IMR-90 (cell line): ENCODE measurements around the gene GRIK3. TPM values are rescaled to one million over a fixed set of nuclear protein-coding genes. Genes with fewer than 3 reads are reported as not detected.

ENCODE experiments used
- ATAC-seq: fragments of 200-7000 bp; cut with Tn5 transposase; 2 replicates; pipeline ENCODE4 v1.9.1; 2020; ENCODE audit warnings: low read depth, mild to moderate bottlenecking, moderate library complexity
- BruUV-seq: library from RNA; stranded (reverse); fragments of 400-500 nt; replicated peaks from 2 replicates; lab custom pipeline; 2021; lab: Mats Ljungman, UMichigan
- CTCF ChIA-PET: fragments of 300-600 bp; formaldehyde crosslinking; extraction: SDS; loops from one replicate; lab custom pipeline; 2021; ENCODE audit warnings: antibody characterized with exemption; lab: Yijun Ruan, JAX
- POLR2A ChIA-PET: fragments of 300-600 bp; sonication (Branson Sonifier 250); formaldehyde crosslinking; loops from one replicate; lab custom pipeline; 2022; ENCODE audit warnings: antibody characterized with exemption; ENCODE audit not compliant: unreplicated experiment; lab: Charles Lee
- DNase-seq: peaks from one replicate; pipeline ENCODE4 v3.0.0; 2013
- H2AFZ ChIP-seq: replicated peaks from 2 replicates; pipeline ENCODE3; 2013; ENCODE audit warnings: low read length, mild to moderate bottlenecking; ENCODE audit not compliant: poor library complexity
- H2AK5ac ChIP-seq: 2 replicates; pipeline ENCODE4 v1.6.1; 2013; ENCODE audit warnings: low read depth, low read length, inconsistent platforms
- H2AK9ac ChIP-seq: replicated peaks from 2 replicates; pipeline ENCODE3; 2013; ENCODE audit warnings: mild to moderate bottlenecking, low read depth, low read length, moderate library complexity; ENCODE audit not compliant: poor library complexity
- H2BK120ac ChIP-seq: 2 replicates; pipeline ENCODE4 v1.6.1; 2013; ENCODE audit warnings: low read depth, low read length, inconsistent platforms
- H2BK15ac ChIP-seq: 3 replicates; pipeline ENCODE4 v1.6.1; 2013; ENCODE audit warnings: low read depth, low read length, inconsistent platforms
- H2BK20ac ChIP-seq: 2 replicates; pipeline ENCODE4 v1.6.1; 2013; ENCODE audit warnings: low read depth, mild to moderate bottlenecking, inconsistent platforms, low read length, moderate library complexity
- H2BK5ac ChIP-seq: 2 replicates; pipeline ENCODE4 v1.6.1; 2013; ENCODE audit warnings: mild to moderate bottlenecking, low read depth, low read length, inconsistent platforms; ENCODE audit not compliant: poor library complexity, severe bottlenecking
- H3K14ac ChIP-seq: replicated peaks from 2 replicates; pipeline ENCODE4 v1.6.1; 2013; ENCODE audit warnings: low read depth, low read length, inconsistent platforms
- H3K18ac ChIP-seq: 2 replicates; pipeline ENCODE4 v1.6.1; 2013; ENCODE audit warnings: low read depth, low read length, control low read depth
- H3K23ac ChIP-seq: 2 replicates; pipeline ENCODE4 v1.6.1; 2013; ENCODE audit warnings: low read depth, low read length, inconsistent platforms
- H3K27ac ChIP-seq: 2 replicates; pipeline ENCODE4 v1.5.1; 2013; ENCODE audit warnings: mild to moderate bottlenecking, control low read depth, low read length; ENCODE audit not compliant: insufficient read depth
- H3K27me3 ChIP-seq: 2 replicates; pipeline ENCODE4 v1.6.1; 2013; ENCODE audit warnings: low read length; ENCODE audit not compliant: control insufficient read depth, insufficient read depth
- H3K36me3 ChIP-seq: 2 replicates; pipeline ENCODE4 v1.6.1; 2013; ENCODE audit warnings: low read length, mixed read lengths; ENCODE audit not compliant: control insufficient read depth, insufficient read depth
- H3K4ac ChIP-seq: 2 replicates; pipeline ENCODE4 v1.6.1; 2013; ENCODE audit warnings: low read depth, low read length, inconsistent platforms
- H3K4me1 ChIP-seq: 2 replicates; pipeline ENCODE4 v1.6.1; 2013; ENCODE audit warnings: low read length, mixed read lengths; ENCODE audit not compliant: control insufficient read depth, insufficient read depth
- H3K4me2 ChIP-seq: 2 replicates; pipeline ENCODE4 v1.6.1; 2013; ENCODE audit warnings: low read depth, mild to moderate bottlenecking, control low read depth, low read length, moderate library complexity
- H3K4me3 ChIP-seq: 2 replicates; pipeline ENCODE4 v1.5.1; 2013; ENCODE audit warnings: low read depth, mild to moderate bottlenecking, control low read depth, low read length, moderate library complexity; ENCODE audit not compliant: insufficient read depth
- H3K56ac ChIP-seq: 2 replicates; pipeline ENCODE4 v1.6.1; 2013; ENCODE audit warnings: low read length, inconsistent platforms; ENCODE audit not compliant: insufficient read depth; ENCODE audit errors: extremely low read depth
- H3K79me1 ChIP-seq, 2 experiments: 2 replicates each; pipeline ENCODE4 v1.6.1; 2013; ENCODE audit warnings: low read length in 2 of 2, inconsistent platforms in 1 of 2, low read depth in 1 of 2
- H3K9ac ChIP-seq: 2 replicates; pipeline ENCODE4 v1.6.1; 2013; ENCODE audit warnings: low read depth, low read length, control low read depth
- H3K9me1 ChIP-seq: 2 replicates; pipeline ENCODE4 v1.6.1; 2013; ENCODE audit warnings: low read length, inconsistent platforms; ENCODE audit not compliant: insufficient read depth
- H3K9me3 ChIP-seq: 2 replicates; pipeline ENCODE4 v1.6.1; 2013; ENCODE audit warnings: low read length; ENCODE audit not compliant: control insufficient read depth, insufficient read depth
- H4K20me1 ChIP-seq: 2 replicates; pipeline ENCODE4 v1.6.1; 2013; ENCODE audit warnings: low read length, inconsistent platforms; ENCODE audit not compliant: insufficient read depth
- H4K5ac ChIP-seq: 2 replicates; pipeline ENCODE4 v1.6.1; 2013; ENCODE audit warnings: mild to moderate bottlenecking, low read depth, low read length, control low read depth
- H4K8ac ChIP-seq, 2 experiments: 2 replicates each; pipeline ENCODE4 v1.6.1; 2013; ENCODE audit warnings: low read depth in 2 of 2, low read length in 2 of 2, control low read depth in 1 of 2, inconsistent platforms in 1 of 2
- H4K91ac ChIP-seq: 2 replicates; pipeline ENCODE4 v1.6.1; 2013; ENCODE audit warnings: low read depth, low read length, inconsistent platforms; ENCODE audit not compliant: insufficient read depth
- BHLHE40 ChIP-seq: fragments of 150-350 bp; IDR thresholded peaks from 2 replicates; pipeline ENCODE4 v1.6.1; 2016; ENCODE audit warnings: mild to moderate bottlenecking, low read depth, low read length
- MAFK ChIP-seq: IDR thresholded peaks from 2 replicates; pipeline ENCODE4 v1.6.1; 2012; ENCODE audit warnings: low read depth, low read length, improper control_type of control experiment
- NFE2L2 ChIP-seq: fragments of 150-350 bp; IDR thresholded peaks from 2 replicates; pipeline ENCODE4 v1.6.1; 2016; ENCODE audit warnings: low read depth, mild to moderate bottlenecking, low read length
- RAD21 ChIP-seq: IDR thresholded peaks from 2 replicates; pipeline ENCODE4 v1.6.1; 2012; ENCODE audit warnings: low read length, improper control_type of control experiment
- WGBS, 2 experiments: methylation state at CpG; one replicate each; pipeline versions ENCODE4 v1.1.5 to v1.1.7; 2013; ENCODE audit warnings: missing lambda C conversion rate in 2 of 2; ENCODE audit not compliant: insufficient read length in 1 of 2; ENCODE audit errors: extremely low coverage in 2 of 2; 5-methylcytosine and 5-hydroxymethylcytosine counted together
- dilution Hi-C: fragments of 300-500 bp; cut with HindIII; formaldehyde crosslinking; loops from one replicate; pipeline ENCODE4 v1.14.3; 2018; ENCODE audit warnings: low sequenced_read_pairs; ENCODE audit not compliant: unreplicated experiment
- in situ Hi-C: fragments of 300-500 bp; cut with MboI; formaldehyde crosslinking; loops from 3 replicates; pipeline ENCODE4 v1.14.3; 2019; ENCODE audit warnings: low sequenced_read_pairs, inconsistent platforms, mixed read lengths
- intact Hi-C: fragments of 100-400 bp; cut with micrococcal nuclease; formaldehyde crosslinking; loops from 2 replicates; pipeline ENCODE4 v1.10.0; 2022
- polyA plus RNA-seq, 3 experiments: library from polyadenylated mRNA; depleted of rRNA; stranded (reverse); fragments of >200 nt; gene quantifications; 2 replicates each; pipeline ENCODE4 v1.2.3, GENCODE V29; 2012; ENCODE audit warnings: low replicate concordance in 1 of 3
- total RNA-seq: library from RNA; depleted of rRNA; stranded (reverse); fragments of >200 nt; gene quantifications from 2 replicates; pipeline ENCODE4 v1.2.3, GENCODE V29; 2012

Gene GRIK3
- total and polyA plus RNA-seq, 2 of the 4 experiments (the other 2 are of a cell fraction) = not detected

DNA sequence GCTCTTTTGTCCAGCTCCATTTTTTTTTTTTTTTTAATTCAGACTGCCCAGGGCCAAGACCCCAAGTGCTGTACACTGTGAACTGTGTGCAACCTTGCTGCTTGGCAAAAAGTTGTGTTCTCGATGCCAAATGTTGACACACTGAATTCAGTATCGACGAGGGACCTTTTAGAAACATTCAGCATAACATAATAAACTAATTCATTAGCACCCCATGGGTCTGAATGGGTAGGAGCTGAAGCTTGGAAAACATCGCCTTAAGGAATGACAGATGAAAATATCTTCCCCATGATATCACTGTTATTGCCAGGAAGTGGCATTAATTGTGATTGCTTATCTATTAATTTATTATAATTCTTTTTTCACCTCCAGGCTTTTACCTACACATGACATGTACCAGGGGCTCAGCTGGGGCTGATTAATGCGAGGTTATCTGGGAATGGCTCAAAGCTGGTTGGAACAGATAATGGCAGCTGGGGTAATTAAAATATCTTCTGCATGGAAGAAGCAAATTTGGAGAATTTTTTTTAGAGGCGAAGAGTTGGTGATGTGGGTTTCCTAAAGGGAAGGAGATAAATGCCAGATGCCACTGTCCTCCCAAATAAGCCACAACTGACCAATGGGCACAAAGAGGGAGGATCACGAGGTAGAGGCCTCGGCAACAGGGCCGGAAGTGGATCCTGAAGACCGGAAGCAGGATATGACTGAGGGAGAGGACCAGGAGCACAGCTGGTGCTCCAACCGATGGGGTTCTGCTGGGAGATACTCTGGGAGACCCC, 169.3 kb downstream of the GRIK3 start:
- no peak overlapping the region for H4K91ac ChIP-seq
- H3K4me1 ChIP-seq = no peaks in the 10 kb centered on the region
- H3K4me2 ChIP-seq = no peak overlapping the region
- no peak overlapping the region for H3K18ac ChIP-seq
- H2BK120ac ChIP-seq = no peak overlapping the region
- DNase-seq = no peak
- no peak overlapping the region for H3K9ac ChIP-seq
- in situ Hi-C loops (no loop called here), intact Hi-C loops (no loop called here), dilution Hi-C loops (no loop called here)
- no peak overlapping the region for H2AK9ac ChIP-seq
- H3K56ac ChIP-seq = no peak overlapping the region
- H3K9me3 ChIP-seq = no peaks in the 10 kb centered on the region
- no peak overlapping the region for H3K23ac ChIP-seq
- no peak overlapping the region for H3K27ac ChIP-seq
- no peak for TF ChIP-seq RAD21
- TF ChIP-seq NFE2L2 = no peak
- TF ChIP-seq MAFK = no peak
- TF ChIP-seq BHLHE40 = no peak
- H3K36me3 ChIP-seq = no peaks in the 10 kb centered on the region
- no peak overlapping the region for H2BK20ac ChIP-seq
- no peak for ATAC-seq
- no peaks in the 10 kb centered on the region for H3K27me3 ChIP-seq
- BruUV-seq = no TSS peak
- no peak overlapping the region for H2AFZ ChIP-seq
- ChIA-PET CTCF (interaction anchor here (1.2 kb wide), 1 partner anchor 293 kb away, joined by 3 read pairs; no protein-coding TSS in a partner anchor), POLR2A (no interaction called here)
- H2AK5ac ChIP-seq = no peak overlapping the region
- no peak overlapping the region for H2BK5ac ChIP-seq
- no peak overlapping the region for H3K4ac ChIP-seq
- no CpG with 5 or more reads among the region's 11 CpGs for WGBS, 2 experiments
- H3K9me1 ChIP-seq = no peaks in the 10 kb centered on the region
- H3K14ac ChIP-seq = no peak overlapping the region
- H4K8ac ChIP-seq = no peak overlapping the region
- no peak overlapping the region for H3K4me3 ChIP-seq
- H4K20me1 ChIP-seq = no peaks in the 10 kb centered on the region
- H4K5ac ChIP-seq = no peak overlapping the region
- no peaks in the 10 kb centered on the region for H3K79me1 ChIP-seq
- no peak overlapping the region for H2BK15ac ChIP-seq
